Transverse colon (tissue), 4 donors: ENCODE measurements around the gene MAP6D1.

Source experiments
- CTCF ChIP-seq, 5 experiments: fragments of 200-600 bp in 3 of 5; fragments of 450-650 bp in 2 of 5; sonication (generic) in 3 of 5; IDR thresholded peaks; 1 replicate in 2 of 5; 2 replicates in 3 of 5; pipeline ENCODE4 v1.5.1; 2016 to 2017; ENCODE audit warnings: antibody characterized with exemption in 5 of 5, inconsistent platforms in 3 of 5, mild to moderate bottlenecking in 2 of 5, moderate library complexity in 1 of 5
- EP300 ChIP-seq: sonication (generic); formaldehyde crosslinking; IDR thresholded peaks from one replicate; pipeline ENCODE4 v1.6.1; 2017; ENCODE audit warnings: antibody characterized with exemption, low read depth
- POLR2A ChIP-seq: fragments of 450-650 bp; IDR thresholded peaks from one replicate; pipeline ENCODE4 v1.6.1; 2016; ENCODE audit warnings: antibody characterized with exemption, mild to moderate bottlenecking, moderate library complexity
- POLR2AphosphoS5 ChIP-seq, 3 donors: sonication (generic); formaldehyde crosslinking; IDR thresholded peaks; one replicate each; pipeline ENCODE4 v1.6.1; 2016; ENCODE audit warnings: antibody characterized with exemption in 3 of 3

- TF ChIP-seq CTCF (IDR thresholded peaks at IDR 0.05) (no peak), EP300 (no peak), POLR2A (no peak), POLR2AphosphoS5 (IDR thresholded peaks at IDR 0.05) (no peak)
These were observed 27.4 kb downstream of the MAP6D1 start for GRCh38 chr3:183797996-183798395.
